A673 (cell line): ENCODE results near the gene FRMD6.

Source experiments
- EZH2 ChIP-seq: fragments of 200-600 bp; sonication (generic); IDR thresholded peaks from 2 replicates; pipeline ENCODE4 v1.6.1; 2017; ENCODE audit warnings: borderline replicate concordance, low read depth, mild to moderate bottlenecking, mixed read lengths, antibody characterized with exemption, low read length; ENCODE audit not compliant: poor library complexity, severe bottlenecking
- TF ChIP-seq, protein P1 (sequence below): fragments of 300-800, 200-600 bp; sonication (generic); conservative IDR thresholded peaks from 2 replicates; pipeline ENCODE4 v1.5.1; 2017; ENCODE audit warnings: low read depth, mild to moderate bottlenecking, antibody characterized with exemption, low read length, moderate library complexity, mixed read lengths

DNA sequence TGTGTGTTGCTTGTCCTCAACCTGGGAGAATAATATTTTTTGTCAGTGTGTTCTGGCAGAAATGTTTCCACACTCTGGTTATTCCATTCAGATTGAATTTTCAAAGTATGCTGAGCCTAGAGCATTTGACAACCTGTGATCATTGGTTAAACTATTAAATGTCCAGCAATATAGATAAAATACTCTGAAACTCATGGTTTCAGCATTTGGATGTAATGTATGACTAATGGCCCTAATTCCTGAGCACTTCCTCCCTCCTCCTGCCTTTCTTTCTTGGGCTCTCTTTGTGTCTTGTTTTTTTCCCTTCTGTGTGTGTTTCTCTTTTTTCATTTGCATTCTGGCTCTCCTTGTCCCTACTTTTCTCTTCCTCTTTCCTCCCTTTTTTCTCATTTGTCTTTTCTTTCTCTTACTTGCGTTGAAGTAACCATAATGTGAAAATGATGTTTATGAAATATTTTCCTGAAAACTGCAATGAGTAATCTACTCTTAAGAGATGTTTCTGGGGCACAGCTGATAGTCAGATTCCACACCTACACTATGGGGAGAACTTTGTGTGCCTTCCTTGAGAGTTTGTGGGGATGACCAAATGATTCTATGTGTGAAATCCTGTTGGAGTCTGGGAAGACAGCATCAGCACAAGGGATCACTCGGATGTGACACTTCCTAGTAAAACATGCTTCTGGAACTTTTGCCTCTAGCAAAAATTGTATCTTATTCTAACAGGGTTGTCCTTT is 74.6 kb downstream of the FRMD6 start:
- TF ChIP-seq, protein P1, sequence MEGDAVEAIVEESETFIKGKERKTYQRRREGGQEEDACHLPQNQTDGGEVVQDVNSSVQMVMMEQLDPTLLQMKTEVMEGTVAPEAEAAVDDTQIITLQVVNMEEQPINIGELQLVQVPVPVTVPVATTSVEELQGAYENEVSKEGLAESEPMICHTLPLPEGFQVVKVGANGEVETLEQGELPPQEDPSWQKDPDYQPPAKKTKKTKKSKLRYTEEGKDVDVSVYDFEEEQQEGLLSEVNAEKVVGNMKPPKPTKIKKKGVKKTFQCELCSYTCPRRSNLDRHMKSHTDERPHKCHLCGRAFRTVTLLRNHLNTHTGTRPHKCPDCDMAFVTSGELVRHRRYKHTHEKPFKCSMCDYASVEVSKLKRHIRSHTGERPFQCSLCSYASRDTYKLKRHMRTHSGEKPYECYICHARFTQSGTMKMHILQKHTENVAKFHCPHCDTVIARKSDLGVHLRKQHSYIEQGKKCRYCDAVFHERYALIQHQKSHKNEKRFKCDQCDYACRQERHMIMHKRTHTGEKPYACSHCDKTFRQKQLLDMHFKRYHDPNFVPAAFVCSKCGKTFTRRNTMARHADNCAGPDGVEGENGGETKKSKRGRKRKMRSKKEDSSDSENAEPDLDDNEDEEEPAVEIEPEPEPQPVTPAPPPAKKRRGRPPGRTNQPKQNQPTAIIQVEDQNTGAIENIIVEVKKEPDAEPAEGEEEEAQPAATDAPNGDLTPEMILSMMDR = no peak
- no peak for TF ChIP-seq EZH2
